ENCODE results near the gene EFCAB6. TPM values are rescaled to one million over a fixed set of nuclear protein-coding genes. Genes with fewer than 3 reads are reported as not detected.

EFCAB6 gene
- total RNA-seq, 1 experiment from 2014 or later: 0.88 TPM

- DNase-seq (ENCODE audit: low spot score): no peak
Measured at GRCh38 chr22:43846966-43847365, 34.9 kb upstream of the EFCAB6 start.

GRCh38 chr22:43845981-43846380, 33.9 kb upstream of the EFCAB6 start:
- DNase-seq (ENCODE audit: low spot score): no peak

- DNase-seq (ENCODE audit: low spot score): no peak
Measured at GRCh38 chr22:43844560-43845545, 32.7 kb upstream of the EFCAB6 start.

- DNase-seq (ENCODE audit: low spot score): no peak
Measured at GRCh38 chr22:43843783-43844530, 31.9 kb upstream of the EFCAB6 start.

- DNase-seq (ENCODE audit: low spot score): no peak
Measured at GRCh38 chr22:43841742-43842141, 29.6 kb upstream of the EFCAB6 start.

GRCh38 chr22:43840851-43841250, 28.7 kb upstream of the EFCAB6 start:
- no peak for DNase-seq (ENCODE audit: low spot score)

GRCh38 chr22:43840431-43840830, 28.3 kb upstream of the EFCAB6 start:
- no peak for DNase-seq (ENCODE audit: low spot score)

- no peak for DNase-seq (ENCODE audit: low spot score)
Measured at GRCh38 chr22:43839781-43840180, 27.7 kb upstream of the EFCAB6 start.

GRCh38 chr22:43838571-43839307, 26.6 kb upstream of the EFCAB6 start:
- DNase-seq (ENCODE audit: low spot score): no peak

GRCh38 chr22:43838161-43838560, 26.1 kb upstream of the EFCAB6 start:
- no peak for DNase-seq (ENCODE audit: low spot score)

GRCh38 chr22:43837666-43838065, 25.6 kb upstream of the EFCAB6 start:
- no peak for DNase-seq (ENCODE audit: low spot score)

- DNase-seq (ENCODE audit: low spot score): no peak
Measured at GRCh38 chr22:43835736-43836135, 23.6 kb upstream of the EFCAB6 start.

GRCh38 chr22:43835166-43835565, 23.1 kb upstream of the EFCAB6 start:
- DNase-seq (ENCODE audit: low spot score): no peak

GRCh38 chr22:43833286-43834240, 21.5 kb upstream of the EFCAB6 start:
- no peak for DNase-seq (ENCODE audit: low spot score)

- DNase-seq (ENCODE audit: low spot score): no peak
Measured at GRCh38 chr22:43832393-43833265, 20.5 kb upstream of the EFCAB6 start.

GRCh38 chr22:43831561-43832392, 19.7 kb upstream of the EFCAB6 start:
- DNase-seq (ENCODE audit: low spot score): no peak

GRCh38 chr22:43830931-43831560, 18.9 kb upstream of the EFCAB6 start:
- DNase-seq (ENCODE audit: low spot score): no peak
